ENCODE data around the gene SARS2.
"Not testable (repeated sequence)": the region's sequence is repeated elsewhere in the genome, so short reads cannot be mapped to it uniquely, and the experiment has no call there.

The SARS2 gene
- 3.3 to 3.4 reads per million in 2 donors for total RNA-seq

GRCh38 chr19:38929929-38930775, at the start of gene SARS2:
Gene SARS2 (minus strand): TSS chr19:38930763. CDS start chr19:38930736, 27 bp downstream.
- peak; percentile 87 for DNase-seq

GRCh38 chr19:38979812-38980211, 49.2 kb upstream of the SARS2 start:
- DNase-seq = no peak

- no peak for DNase-seq
Measured at GRCh38 chr19:38978326-38978689, 47.7 kb upstream of the SARS2 start.

GRCh38 chr19:38977445-38978325, 47.1 kb upstream of the SARS2 start:
- DNase-seq = no peak

GRCh38 chr19:38975861-38976271, 45.3 kb upstream of the SARS2 start:
- DNase-seq = no peak

- DNase-seq = no peak
Measured at GRCh38 chr19:38975214-38975860, 44.8 kb upstream of the SARS2 start, which contains the start of gene FBXO17. Gene FBXO17 (minus strand): TSS chr19:38975742. CDS start chr19:38950319, 25,423 bp downstream.

GRCh38 chr19:38974624-38975213, 44.2 kb upstream of the SARS2 start:
- no peak for DNase-seq

- DNase-seq = no peak
Measured at GRCh38 chr19:38971672-38972071, 41.1 kb upstream of the SARS2 start.

GRCh38 chr19:38970664-38971532, 40.3 kb upstream of the SARS2 start:
- DNase-seq = no peak

GRCh38 chr19:38966149-38966548, 35.6 kb upstream of the SARS2 start:
- not testable (repeated sequence) for DNase-seq

GRCh38 chr19:38964738-38965137, 34.2 kb upstream of the SARS2 start:
- no peak for DNase-seq

- DNase-seq = no peak
Measured at GRCh38 chr19:38959618-38960017, 29.1 kb upstream of the SARS2 start.

- DNase-seq = no peak
Measured at GRCh38 chr19:38958301-38958700, 27.7 kb upstream of the SARS2 start.

- DNase-seq = no peak
Measured at GRCh38 chr19:38956264-38956663, 25.7 kb upstream of the SARS2 start.

GRCh38 chr19:38953677-38954076, 23.1 kb upstream of the SARS2 start:
- no peak for DNase-seq

- DNase-seq = no peak
Measured at GRCh38 chr19:38952395-38953165, 22.0 kb upstream of the SARS2 start.

- DNase-seq = no peak
Measured at GRCh38 chr19:38951187-38951586, 20.6 kb upstream of the SARS2 start.

- DNase-seq = peak; percentile 60
Measured at GRCh38 chr19:38949580-38950367, 19.2 kb upstream of the SARS2 start.

GRCh38 chr19:38946229-38947010, 15.9 kb upstream of the SARS2 start:
- no peak for DNase-seq

Data from activated gamma-delta T cell (primary cell).